GM12865 (cell line): Measurements from ENCODE around the gene ZNF219.
"Not testable (repeated sequence)": the region's sequence is repeated elsewhere in the genome, so short reads cannot be mapped to it uniquely, and the experiment has no call there.

ENCODE experiments used
- DNase-seq: peaks from one replicate; pipeline ENCODE4 v3.0.0; 2010; ENCODE audit warnings: low read depth
- H3K4me3 ChIP-seq: 2 replicates; pipeline ENCODE4 v1.5.1; 2011; ENCODE audit warnings: mild to moderate bottlenecking, low read depth, low read length, control low read depth
- CTCF ChIP-seq: IDR thresholded peaks from 2 replicates; pipeline ENCODE4 v1.5.1; 2011; ENCODE audit warnings: low read length, control low read depth, low read depth, inconsistent platforms; ENCODE audit not compliant: insufficient read depth; ENCODE audit errors: missing control alignments

ZNF219 gene

GRCh38 chr14:21042918-21043317 lies 55.5 kb downstream of the ZNF219 start:
- TF ChIP-seq CTCF: no peak
- H3K4me3 ChIP-seq: no peak overlapping the region
- DNase-seq: no peak

GRCh38 chr14:21041676-21042433 lies 56.6 kb downstream of the ZNF219 start, which contains the start of gene RNASE7:
Gene RNASE7 (plus strand): TSS chr14:21042362. CDS start chr14:21042993, 631 bp downstream.
- no peak for DNase-seq
- H3K4me3 ChIP-seq: no peak within 1 kb of the TSS
- TF ChIP-seq CTCF: no peak

- DNase-seq: not testable (repeated sequence)
Measured at GRCh38 chr14:21040941-21041340, 57.5 kb downstream of the ZNF219 start.

GRCh38 chr14:21040370-21040925 lies 58.0 kb downstream of the ZNF219 start:
- no peak for TF ChIP-seq CTCF
- no peak overlapping the region for H3K4me3 ChIP-seq
- no peak for DNase-seq

More at GRCh38 chr14:21040941-21041340, 57.5 kb downstream of the ZNF219 start:
- H3K4me3 ChIP-seq: not testable (repeated sequence)
